GM12878 (cell line): ENCODE results near the gene MAPT.

Experiments
- ASH2L ChIP-seq: fragments of 300-600, 200-600 bp; sonication (generic); IDR thresholded peaks from 2 replicates; pipeline ENCODE4 v1.6.1; 2017; ENCODE audit warnings: low read depth, mild to moderate bottlenecking, borderline replicate concordance
- BACH1 ChIP-seq: fragments of 450-650 bp; IDR thresholded peaks from 2 replicates; pipeline ENCODE4 v1.6.1; 2017; ENCODE audit warnings: mild to moderate bottlenecking, borderline replicate concordance
- FOS ChIP-seq: IDR thresholded peaks from 3 replicates; pipeline ENCODE4 v1.6.1; 2011; ENCODE audit warnings: borderline replicate concordance; ENCODE audit not compliant: insufficient read length; ENCODE audit errors: extremely low read depth
- HDAC6 ChIP-seq: fragments of 200-600 bp; sonication (generic); IDR thresholded peaks from one replicate; pipeline ENCODE4 v1.8.0; 2017; ENCODE audit warnings: antibody characterized with exemption; ENCODE audit not compliant: unreplicated experiment
- JUND ChIP-seq: IDR thresholded peaks from 2 replicates; pipeline ENCODE4 v1.6.1; 2012; ENCODE audit warnings: low read depth, mild to moderate bottlenecking, low read length, improper control_type of control experiment, moderate library complexity
- POLR2AphosphoS2 ChIP-seq: IDR thresholded peaks from 2 replicates; pipeline ENCODE4 v1.6.1; 2011; ENCODE audit warnings: low read depth, mild to moderate bottlenecking, low read length, improper control_type of control experiment, moderate library complexity
- RCOR1 ChIP-seq: conservative IDR thresholded peaks from 2 replicates; pipeline ENCODE4 v1.6.1; 2012; ENCODE audit warnings: low read depth, low read length, improper control_type of control experiment
- SREBF2 ChIP-seq: IDR thresholded peaks from 2 replicates; pipeline ENCODE4 v1.6.1; 2012; ENCODE audit warnings: mild to moderate bottlenecking, low read length
- YY1 ChIP-seq: IDR thresholded peaks from 2 replicates; pipeline ENCODE4 v1.6.1; 2011; ENCODE audit warnings: low read depth, mild to moderate bottlenecking, low read length
- TF ChIP-seq, protein P1 (sequence below), 3 experiments: IDR thresholded peaks in 2 of 3; conservative IDR thresholded peaks in 1 of 3; 2 replicates each; pipeline ENCODE4 v1.5.1; 2011; ENCODE audit warnings: low read depth in 3 of 3, low read length in 3 of 3, mild to moderate bottlenecking in 3 of 3, control low read depth in 2 of 3, moderate library complexity in 2 of 3, inconsistent platforms in 1 of 3, mixed read lengths in 1 of 3; ENCODE audit not compliant: control insufficient read depth in 2 of 3, insufficient read depth in 1 of 3; ENCODE audit errors: extremely low read depth in 1 of 3

DNA sequence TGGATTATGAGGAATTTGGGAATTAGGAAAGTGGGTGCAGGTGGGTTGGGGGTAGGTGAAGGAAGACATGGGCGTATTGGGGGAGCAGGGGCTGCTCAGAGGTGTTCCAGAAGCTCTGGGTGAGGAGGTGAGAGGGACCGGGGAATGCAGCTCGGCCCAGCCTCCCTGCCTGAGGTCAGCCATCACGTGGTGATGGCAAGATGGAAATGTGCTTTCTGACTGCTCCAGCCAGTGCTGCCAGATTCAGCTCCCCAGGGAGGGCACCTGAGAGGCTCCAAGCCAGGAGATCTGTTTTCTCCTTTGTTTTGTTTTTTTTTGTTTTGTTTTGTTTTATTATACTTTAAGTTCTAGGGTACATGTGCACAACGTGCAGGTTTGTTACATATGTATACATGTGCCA, 69.5 kb downstream of the MAPT start:
- TF ChIP-seq RCOR1 (no peak), ASH2L (no peak), JUND (no peak), HDAC6 (no peak), YY1 (no peak), SREBF2 (no peak), BACH1 (no peak), FOS (no peak), POLR2AphosphoS2 (no peak)
- TF ChIP-seq, protein P1, sequence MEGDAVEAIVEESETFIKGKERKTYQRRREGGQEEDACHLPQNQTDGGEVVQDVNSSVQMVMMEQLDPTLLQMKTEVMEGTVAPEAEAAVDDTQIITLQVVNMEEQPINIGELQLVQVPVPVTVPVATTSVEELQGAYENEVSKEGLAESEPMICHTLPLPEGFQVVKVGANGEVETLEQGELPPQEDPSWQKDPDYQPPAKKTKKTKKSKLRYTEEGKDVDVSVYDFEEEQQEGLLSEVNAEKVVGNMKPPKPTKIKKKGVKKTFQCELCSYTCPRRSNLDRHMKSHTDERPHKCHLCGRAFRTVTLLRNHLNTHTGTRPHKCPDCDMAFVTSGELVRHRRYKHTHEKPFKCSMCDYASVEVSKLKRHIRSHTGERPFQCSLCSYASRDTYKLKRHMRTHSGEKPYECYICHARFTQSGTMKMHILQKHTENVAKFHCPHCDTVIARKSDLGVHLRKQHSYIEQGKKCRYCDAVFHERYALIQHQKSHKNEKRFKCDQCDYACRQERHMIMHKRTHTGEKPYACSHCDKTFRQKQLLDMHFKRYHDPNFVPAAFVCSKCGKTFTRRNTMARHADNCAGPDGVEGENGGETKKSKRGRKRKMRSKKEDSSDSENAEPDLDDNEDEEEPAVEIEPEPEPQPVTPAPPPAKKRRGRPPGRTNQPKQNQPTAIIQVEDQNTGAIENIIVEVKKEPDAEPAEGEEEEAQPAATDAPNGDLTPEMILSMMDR (IDR thresholded peaks at IDR 0.05 in 2 of 3, conservative IDR thresholded peaks at IDR 0.05 in 1 of 3; ENCODE audit: control insufficient read depth in 2 of 3, extremely low read depth in 1 of 3, insufficient read depth in 1 of 3, low read depth in 3 of 3, low read length in 3 of 3), result no peak
